ENCODE measurements around the gene TRIM38. TPM values are rescaled to one million over a fixed set of nuclear protein-coding genes. Genes with fewer than 3 reads are reported as not detected.

TRIM38 gene
- total and polyA plus RNA-seq, 2 donors (not counting 3 experiments of a cell fraction or from before 2014, with no cell fraction given), result 5.1 to 13.2 TPM

GRCh38 chr6:25963426-25964123 lies 973 bp downstream of the TRIM38 start:
- H3K27ac ChIP-seq (ENCODE audit: insufficient read depth, low read depth, low read length), result peak overlapping the region; percentile 44
- dilution Hi-C loops (cut with MboI; ENCODE audit: extremely low pct_ligation_motif_present, low sequenced_read_pairs), result no loop called here
- ChIA-PET POLR2A (interaction anchor here (1.4 kb wide), 1 partner anchor 29 kb away, joined by 4 read pairs; no protein-coding TSS in a partner anchor), CTCF (interaction anchor here (5.9 kb wide), 1 partner anchor 29 kb away, joined by 29 read pairs; no protein-coding TSS in a partner anchor)
- TF ChIP-seq POLR2A (IDR thresholded peaks at IDR 0.05; ENCODE audit: low read depth, low read length) (no peak), POLR2AphosphoS5 (IDR thresholded peaks at IDR 0.05; ENCODE audit: insufficient read depth, low read depth, low read length) (no peak), JUN (IDR thresholded peaks at IDR 0.05; ENCODE audit: borderline replicate concordance, insufficient read depth, insufficient read length, low read depth) (no peak), GATA2 (IDR thresholded peaks at IDR 0.05; ENCODE audit: insufficient read depth, insufficient read length, low read depth, low read length) (no peak), MAX (IDR thresholded peaks at IDR 0.05; ENCODE audit: insufficient read depth, insufficient read length) (no peak), EZH2 (IDR thresholded peaks at IDR 0.05; ENCODE audit: borderline replicate concordance, low read depth, low read length, severe bottlenecking) (no peak), CTCF (IDR thresholded peaks at IDR 0.05; ENCODE audit: extremely low read depth in 1 of 2, insufficient read depth in 1 of 2, low read depth in 1 of 2, low read length in 2 of 2) (no peak), FOS (IDR thresholded peaks at IDR 0.05; ENCODE audit: borderline replicate concordance, insufficient read depth, low read length) (no peak), MYC (IDR thresholded peaks at IDR 0.05; ENCODE audit: low read depth, low read length) (no peak)
- no peaks in the 10 kb centered on the region for H3K27me3 ChIP-seq (ENCODE audit: control insufficient read depth in 2 of 2, insufficient read depth in 2 of 2, low read length in 2 of 2)
- no peaks in the 10 kb centered on the region for H3K9me1 ChIP-seq (replicated peaks; ENCODE audit: control insufficient read depth, extremely low read depth, insufficient read depth, low read length)
- H3K9ac ChIP-seq (replicated peaks; ENCODE audit: extremely low read depth, insufficient read depth, low read length), result peak overlapping the region; percentile 84
- H3K79me2 ChIP-seq (ENCODE audit: control insufficient read depth, insufficient read depth, low read length), result peaks cover 39% of the 10 kb centered on the region
- H3K4me3 ChIP-seq (replicated peaks in 1 of 3; ENCODE audit: insufficient read depth in 1 of 3, low read depth in 1 of 3, low read length in 3 of 3), result peak overlapping the region; percentile 40 to 86 (median 78)
- intact Hi-C loops (cut with micrococcal nuclease), result loop anchor here (2.0 kb wide), 1 partner anchor 53 kb away; a partner anchor contains a TSS
- BruUV-seq (replicated peaks), result no TSS peak
- H2AFZ ChIP-seq (ENCODE audit: low read depth, low read length), result no peak overlapping the region
- DNase-seq (ENCODE audit: low read depth, low spot score) (peak; percentile 34), FAIRE-seq (peak; percentile 43)
- H3K9me3 ChIP-seq (replicated peaks; ENCODE audit: control insufficient read depth, insufficient read depth, low read length), result no peaks in the 10 kb centered on the region
- peaks cover 3 to 18% of the 10 kb centered on the region in 2 experiments for H3K36me3 ChIP-seq (ENCODE audit: control insufficient read depth in 2 of 2, extremely low read depth in 1 of 2, insufficient read depth in 2 of 2, low read length in 2 of 2)
- H3K4me1 ChIP-seq (ENCODE audit: control insufficient read depth, extremely low read depth, insufficient read depth, low read length), result peaks cover 32% of the 10 kb centered on the region
- H3K4me2 ChIP-seq (ENCODE audit: insufficient read depth, low read length), result peak overlapping the region; percentile 99
- no peaks in the 10 kb centered on the region for H4K20me1 ChIP-seq (replicated peaks; ENCODE audit: control insufficient read depth, extremely low read depth, insufficient read depth, low read length)

Data from endothelial cell of umbilical vein (primary cell).